Measurements from ENCODE around the gene COL27A1.

DNA sequence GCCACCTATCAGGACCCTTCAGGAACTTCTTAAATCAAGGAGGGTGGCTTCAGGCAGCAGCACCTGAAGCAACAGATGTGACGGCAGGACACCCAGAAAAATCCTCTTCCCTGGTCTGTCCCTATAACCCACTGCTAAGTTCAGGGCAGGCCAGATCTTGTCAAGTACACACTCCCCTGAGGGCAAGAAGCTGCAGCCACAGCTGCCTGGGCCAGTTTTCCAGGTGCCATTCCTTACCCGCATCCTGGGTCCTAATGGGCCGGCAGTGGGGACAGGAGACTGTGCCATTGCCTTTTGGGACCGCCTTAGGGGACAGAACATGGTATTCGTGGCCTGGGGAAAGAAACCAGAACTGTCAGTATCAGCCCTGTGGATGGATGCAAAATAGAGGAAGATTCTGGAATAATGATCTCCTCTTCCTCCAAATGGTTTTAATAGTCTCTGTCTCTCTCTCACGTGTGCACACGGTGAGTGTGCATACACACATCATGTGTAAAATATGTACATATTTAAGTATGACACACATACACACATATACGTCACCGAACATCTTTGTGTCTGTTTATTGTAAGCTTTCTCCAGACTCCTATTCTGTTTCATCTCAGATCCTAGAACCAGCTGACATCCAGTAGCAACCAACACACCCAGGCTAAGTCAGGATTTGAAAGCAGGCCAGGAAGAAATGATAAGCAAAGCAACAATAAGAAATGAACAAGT is 188.3 kb downstream of the COL27A1 start:
- TF ChIP-seq POLR2A (IDR thresholded peaks at IDR 0.05; ENCODE audit: low read length) = no peak
- no peak for TF ChIP-seq GATA1 (IDR thresholded peaks at IDR 0.05; ENCODE audit: low read depth, low read length)

Measured in erythroblast (primary cell).